B cell (primary cell): ENCODE data around the gene PFKFB3. TPM values are rescaled to one million over a fixed set of nuclear protein-coding genes. Genes with fewer than 3 reads are reported as not detected.

Experiments
- ATAC-seq: fragments of 200-7000 bp; cut with Tn5 transposase; one replicate; pipeline ENCODE4 v1.10.0; 2021; ENCODE audit warnings: low read depth, mild to moderate bottlenecking, moderate number of reproducible peaks, moderate library complexity
- CTCF ChIA-PET: fragments of 350-600 bp; sonication (Branson Sonifier 250); formaldehyde crosslinking; loops from one replicate; lab custom pipeline; 2021; ENCODE audit warnings: antibody characterized with exemption, inconsistent platforms; lab: Charles Lee
- POLR2A ChIA-PET: fragments of 350-600 bp; sonication (Branson Sonifier 250); formaldehyde crosslinking; loops from one replicate; lab custom pipeline; 2021; ENCODE audit warnings: antibody characterized with exemption; lab: Charles Lee
- DNase-seq: peaks from one replicate; pipeline ENCODE4 v3.0.0; 2013
- H2AFZ ChIP-seq: 2 replicates; pipeline ENCODE4 v1.6.1; 2012; ENCODE audit warnings: mild to moderate bottlenecking, low read depth, low read length; ENCODE audit not compliant: insufficient read depth, poor library complexity, severe bottlenecking
- H3K27ac ChIP-seq, 2 donors: 1 replicate in 1 of 2; 2 replicates in 1 of 2; pipeline ENCODE4 v1.5.1; 2012 to 2013; ENCODE audit warnings: low read length in 2 of 2, mild to moderate bottlenecking in 2 of 2, moderate library complexity in 1 of 2
- H3K27me3 ChIP-seq, 4 experiments: fragments of 200-600 bp in 1 of 4; sonication (generic) in 1 of 4; replicated peaks in 1 of 4; 1 replicate in 2 of 4; 2 replicates in 2 of 4; pipeline versions ENCODE4 v1.6.1 to v1.7.0; 2013 to 2016; ENCODE audit warnings: low read length in 3 of 4, mild to moderate bottlenecking in 2 of 4, mixed read lengths in 1 of 4, moderate library complexity in 1 of 4; ENCODE audit not compliant: insufficient read depth in 4 of 4, control insufficient read depth in 3 of 4; ENCODE audit errors: control extremely low read depth in 1 of 4
- H3K36me3 ChIP-seq, 2 experiments: replicated peaks in 1 of 2; 1 replicate in 1 of 2; 2 replicates in 1 of 2; pipeline versions ENCODE4 v1.6.1 to v1.7.1; 2013; ENCODE audit warnings: low read length in 1 of 2; ENCODE audit not compliant: insufficient read depth in 2 of 2, control insufficient read depth in 1 of 2; ENCODE audit errors: control extremely low read depth in 1 of 2, extremely low read depth in 1 of 2
- H3K4me1 ChIP-seq, 2 donors: fragments of 200-600 bp in 1 of 2; sonication (generic) in 1 of 2; 1 replicate in 1 of 2; 2 replicates in 1 of 2; pipeline versions ENCODE4 v1.5.1 to v1.6.1; 2013 to 2017; ENCODE audit warnings: low read length in 2 of 2; ENCODE audit not compliant: control insufficient read depth in 2 of 2, insufficient read depth in 2 of 2
- H3K4me2 ChIP-seq: replicated peaks from 2 replicates; pipeline ENCODE3; 2012; ENCODE audit warnings: mild to moderate bottlenecking, low read depth, low read length; ENCODE audit not compliant: poor library complexity, severe bottlenecking
- H3K4me3 ChIP-seq, 5 experiments: fragments of 200-600 bp in 1 of 5; sonication (generic) in 1 of 5; 1 replicate in 3 of 5; 2 replicates in 2 of 5; pipeline versions ENCODE4 v1.5.1 to v1.7.0; 2011 to 2016; ENCODE audit warnings: low read length in 4 of 5, mild to moderate bottlenecking in 4 of 5, low read depth in 2 of 5, control low read depth in 1 of 5, moderate library complexity in 1 of 5; ENCODE audit not compliant: insufficient read depth in 1 of 5; ENCODE audit errors: control extremely low read depth in 1 of 5, extremely low read depth in 1 of 5
- H3K79me2 ChIP-seq: fragments of 200-600 bp; sonication (generic); one replicate; pipeline ENCODE4 v1.6.0; 2016; ENCODE audit warnings: low read length; ENCODE audit not compliant: control insufficient read depth, insufficient read depth
- H3K9ac ChIP-seq: fragments of 200-600 bp; sonication (generic); 2 replicates; pipeline ENCODE4 v1.6.1; 2017; ENCODE audit warnings: mild to moderate bottlenecking, low read length, moderate library complexity
- H3K9me3 ChIP-seq, 3 donors: one replicate each; pipeline versions ENCODE4 v1.6.1 to v1.7.1; 2013; ENCODE audit warnings: low read length in 2 of 3; ENCODE audit not compliant: control insufficient read depth in 2 of 3, insufficient read depth in 1 of 3; ENCODE audit errors: control extremely low read depth in 1 of 3
- H4K20me1 ChIP-seq: 2 replicates; pipeline ENCODE4 v1.6.0; 2012; ENCODE audit warnings: mild to moderate bottlenecking, low read length; ENCODE audit not compliant: insufficient read depth, control insufficient read depth, poor library complexity, severe bottlenecking
- H3K27ac Mint-ChIP-seq: one replicate; pipeline ENCODE4 v1.8.0; 2021; ENCODE audit warnings: mixed read lengths
- H3K27me3 Mint-ChIP-seq: one replicate; pipeline ENCODE4 v1.8.0; 2021; ENCODE audit warnings: mixed read lengths
- H3K4me1 Mint-ChIP-seq: one replicate; pipeline ENCODE4 v1.8.0; 2021; ENCODE audit warnings: mixed read lengths
- H3K4me3 Mint-ChIP-seq: one replicate; pipeline ENCODE4 v1.8.0; 2021; ENCODE audit warnings: mixed read lengths
- H3K9me3 Mint-ChIP-seq: one replicate; pipeline ENCODE4 v1.8.0; 2022; ENCODE audit warnings: mixed read lengths; ENCODE audit not compliant: insufficient read depth
- CTCF ChIP-seq: fragments of 200-600 bp; IDR thresholded peaks from one replicate; pipeline ENCODE4 v1.8.0; 2022; ENCODE audit warnings: antibody characterized with exemption, mild to moderate bottlenecking
- EZH2 ChIP-seq: IDR thresholded peaks from 2 replicates; pipeline ENCODE4 v1.6.1; 2012; ENCODE audit warnings: borderline replicate concordance, low read depth, mild to moderate bottlenecking, moderate library complexity, low read length; ENCODE audit not compliant: insufficient read depth, poor library complexity, severe bottlenecking
- WGBS: methylation state at CpG from one replicate; pipeline ENCODE4 v1.1.5; 2013; ENCODE audit warnings: missing lambda C conversion rate; ENCODE audit not compliant: insufficient coverage; 5-methylcytosine and 5-hydroxymethylcytosine counted together
- intact Hi-C: fragments of 100-400 bp; cut with micrococcal nuclease; formaldehyde crosslinking; loops from one replicate; pipeline ENCODE4 v1.10.0; 2022
- polyA plus RNA-seq: library from polyadenylated mRNA; depleted of rRNA; stranded (reverse); fragments of >200 nt; gene quantifications from 2 replicates; pipeline ENCODE4 v1.2.3, GENCODE V29; 2012
- total RNA-seq, 2 donors: library from RNA; stranded (reverse); fragments of 120-200 nt in 1 of 2; gene quantifications; 1 replicate in 1 of 2; 2 replicates in 1 of 2; pipeline versions ENCODE4 v1.2.3 to v1.2.4, GENCODE V29; 2013 to 2022

Gene PFKFB3
- total and polyA plus RNA-seq, 2 donors (not counting 1 experiment from before 2014, with no cell fraction given): 13.2 to 239 TPM

DNA sequence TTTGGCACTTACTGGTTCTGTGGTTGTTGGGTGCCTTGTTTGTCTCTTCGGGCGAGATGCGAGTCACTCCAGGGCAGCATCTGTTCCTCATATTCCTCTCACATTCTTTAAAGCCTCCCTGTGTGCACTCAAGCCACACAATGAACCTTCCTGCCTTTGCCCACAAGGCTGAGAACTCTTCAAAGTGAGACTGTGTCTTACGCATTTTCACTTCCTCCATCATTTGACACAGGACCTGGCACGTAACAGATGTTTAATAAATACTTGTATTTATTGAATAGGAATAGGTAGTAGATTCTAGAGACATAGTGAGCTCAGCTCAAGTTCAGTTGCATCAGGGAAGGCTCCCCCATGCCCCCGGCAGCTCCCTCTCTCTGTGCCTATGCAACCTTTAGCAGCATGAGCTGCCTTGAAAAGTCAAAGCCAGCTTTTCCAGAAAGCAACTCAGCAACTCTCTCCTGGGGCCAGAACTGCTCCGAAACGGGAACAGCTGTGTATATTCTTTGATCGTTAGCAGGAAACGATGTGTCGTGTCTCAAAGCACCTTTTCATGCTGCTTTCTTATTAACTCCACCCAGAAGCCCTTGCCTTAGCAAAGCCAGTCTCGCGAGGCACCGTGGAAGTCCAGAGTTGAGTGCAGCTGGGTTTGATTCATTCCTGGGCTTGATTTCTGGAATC lies 97.5 kb downstream of the PFKFB3 start:
- Histone ChIP-seq H3K9ac (peak overlapping the region; percentile 36), H3K4me2 (peak overlapping the region; percentile 78), H3K27ac (peak overlapping the region; percentile 70 to 75), H3K27me3 (no peaks in the 10 kb centered on the region), H4K20me1 (no peaks in the 10 kb centered on the region), H3K4me3 (peak overlapping the region in 4 of 5 experiments; percentile 0 to 49 (median 22)), H3K79me2 (no peaks in the 10 kb centered on the region), H3K4me1 (peaks cover 39 to 74% of the 10 kb centered on the region in 2 donors), H3K36me3 (no peaks in the 10 kb centered on the region), H3K9me3 (no peaks in the 10 kb centered on the region), H2AFZ (peak overlapping the region; percentile 46)
- DNase-seq (peak; percentile 86), ATAC-seq (peak; percentile 85)
- ChIA-PET CTCF (interaction anchor here (0.6 to 3.5 kb wide), 13 partner anchors 9 to 106 kb away, joined by 3 to 36 read pairs (median 7); partner anchors contain the start of gene PFKFB3), POLR2A (interaction anchor here (0.6 to 1.7 kb wide), 9 partner anchors 20 to 101 kb away, joined by 3 to 15 read pairs (median 3); partner anchors contain the start of gene PFKFB3)
- no peak for TF ChIP-seq CTCF
- no peak for TF ChIP-seq EZH2
- peak overlapping the region; percentile 87 for H3K27ac Mint-ChIP-seq
- H3K27me3 Mint-ChIP-seq: no peaks in the 10 kb centered on the region
- 4% methylated on average over 8 of the region's 14 CpGs for WGBS
- H3K4me1 Mint-ChIP-seq: peaks cover 67% of the 10 kb centered on the region
- H3K4me3 Mint-ChIP-seq: peak overlapping the region; percentile 75
- intact Hi-C loops: loop anchor here (1.0 kb wide), 6 partner anchors 20 to 101 kb away; no protein-coding TSS in a partner anchor
- H3K9me3 Mint-ChIP-seq: no peaks in the 10 kb centered on the region
